IMR-90 (cell line): ENCODE measurements around the gene MYCBPAP.

Source experiments
- CTCF ChIP-seq: conservative IDR thresholded peaks from 2 replicates; pipeline ENCODE4 v1.5.1; 2012; ENCODE audit warnings: mild to moderate bottlenecking, low read depth, low read length, improper control_type of control experiment
- POLR2A ChIP-seq: IDR thresholded peaks from 2 replicates; pipeline ENCODE4 v1.6.1; 2012; ENCODE audit warnings: mild to moderate bottlenecking, low read depth, low read length
- RFX5 ChIP-seq: IDR thresholded peaks from 2 replicates; pipeline ENCODE4 v1.8.0; 2012; ENCODE audit warnings: low read depth, mild to moderate bottlenecking, low read length, moderate library complexity
- USF2 ChIP-seq: fragments of 150-350 bp; IDR thresholded peaks from 2 replicates; pipeline ENCODE4 v1.6.1; 2017; ENCODE audit warnings: mild to moderate bottlenecking, antibody characterized with exemption, low read length, low read depth

GRCh38 chr17:50466371-50467113 lies 41.7 kb upstream of the MYCBPAP start:
- TF ChIP-seq CTCF: no peak
- no peak for TF ChIP-seq POLR2A
- TF ChIP-seq RFX5: no peak
- TF ChIP-seq USF2: no peak
